GM21515 (cell line): ENCODE measurements around the gene ZMYND15.
"Not testable (repeated sequence)": the region's sequence is repeated elsewhere in the genome, so short reads cannot be mapped to it uniquely, and the experiment has no call there.

Experiments
- ATAC-seq: cut with Tn5 transposase; IDR thresholded peaks from one replicate; pipeline ENCODE4 v1.9.1; 2021; ENCODE audit not compliant: unreplicated experiment

Gene ZMYND15

GRCh38 chr17:4739122-4740024, at the start of gene ZMYND15, which contains the start of gene CXCL16:
ZMYND15 (plus strand) TSS chr17:4739833; CDS start chr17:4740549, 716 bp downstream.
CXCL16 (minus strand) TSS chr17:4739928; CDS start chr17:4739339, 589 bp downstream.
- peak; percentile 53 for ATAC-seq

GRCh38 chr17:4689872-4690271, 49.8 kb upstream of the ZMYND15 start:
- ATAC-seq = not testable (repeated sequence)

GRCh38 chr17:4690745-4691144, 48.9 kb upstream of the ZMYND15 start:
- no peak for ATAC-seq

GRCh38 chr17:4691686-4692085, 47.9 kb upstream of the ZMYND15 start:
- ATAC-seq = no peak

GRCh38 chr17:4693416-4693815, 46.2 kb upstream of the ZMYND15 start:
- ATAC-seq = no peak

GRCh38 chr17:4696437-4696805, 43.2 kb upstream of the ZMYND15 start:
- ATAC-seq = no peak

GRCh38 chr17:4699401-4700056, 40.1 kb upstream of the ZMYND15 start:
- not testable (repeated sequence) for ATAC-seq

- ATAC-seq = no peak
Measured at GRCh38 chr17:4701116-4701515, 38.5 kb upstream of the ZMYND15 start.

- no peak for ATAC-seq
Measured at GRCh38 chr17:4703330-4703691, 36.3 kb upstream of the ZMYND15 start.

GRCh38 chr17:4704574-4704907, 35.1 kb upstream of the ZMYND15 start:
- not testable (repeated sequence) for ATAC-seq

- no peak for ATAC-seq
Measured at GRCh38 chr17:4704991-4705390, 34.6 kb upstream of the ZMYND15 start.

- ATAC-seq = no peak
Measured at GRCh38 chr17:4706121-4706520, 33.5 kb upstream of the ZMYND15 start.

- ATAC-seq = no peak
Measured at GRCh38 chr17:4708436-4708835, 31.2 kb upstream of the ZMYND15 start.

GRCh38 chr17:4709794-4710692, 29.6 kb upstream of the ZMYND15 start, which contains the start of gene ARRB2:
ARRB2 (plus strand) TSS chr17:4710632; CDS start chr17:4710722, 90 bp downstream.
- ATAC-seq = peak; percentile 70

GRCh38 chr17:4710693-4711634, 28.7 kb upstream of the ZMYND15 start:
- ATAC-seq = no peak

- no peak for ATAC-seq
Measured at GRCh38 chr17:4711661-4712181, 27.9 kb upstream of the ZMYND15 start.

GRCh38 chr17:4712526-4712925, 27.1 kb upstream of the ZMYND15 start:
- no peak for ATAC-seq

GRCh38 chr17:4714340-4715062, 25.1 kb upstream of the ZMYND15 start:
- not testable (repeated sequence) for ATAC-seq
